Medulla oblongata (tissue), 1 donor: ENCODE measurements around the gene ARID1B.
A peak's percentile ranks its signal among the peaks of the same experiment; 100 is the strongest.

Source experiments
- DNase-seq: peaks from one replicate; pipeline ENCODE4 v3.0.0-alpha.2; 2015; ENCODE audit errors: extremely low spot score

The ARID1B gene

DNA sequence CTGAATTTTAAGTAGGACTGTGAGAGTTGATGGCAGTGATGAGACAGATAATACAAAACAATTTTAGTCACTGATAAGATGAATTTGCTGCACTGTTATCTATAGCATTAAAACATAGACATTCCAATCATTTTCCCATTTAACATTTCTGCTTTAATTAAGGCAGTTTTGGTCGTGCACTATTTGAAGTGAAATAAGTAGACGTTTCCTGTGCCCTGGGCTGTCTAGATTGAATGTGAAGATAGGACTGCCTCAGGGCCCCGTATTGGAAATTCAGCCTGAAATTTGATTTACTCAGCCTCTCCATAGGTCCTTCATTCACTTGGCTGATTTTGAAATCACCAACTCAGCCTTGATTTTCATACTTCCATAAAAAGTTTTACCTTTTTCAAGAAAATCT lies 48.3 kb downstream of the ARID1B start:
- no peak for DNase-seq

DNA sequence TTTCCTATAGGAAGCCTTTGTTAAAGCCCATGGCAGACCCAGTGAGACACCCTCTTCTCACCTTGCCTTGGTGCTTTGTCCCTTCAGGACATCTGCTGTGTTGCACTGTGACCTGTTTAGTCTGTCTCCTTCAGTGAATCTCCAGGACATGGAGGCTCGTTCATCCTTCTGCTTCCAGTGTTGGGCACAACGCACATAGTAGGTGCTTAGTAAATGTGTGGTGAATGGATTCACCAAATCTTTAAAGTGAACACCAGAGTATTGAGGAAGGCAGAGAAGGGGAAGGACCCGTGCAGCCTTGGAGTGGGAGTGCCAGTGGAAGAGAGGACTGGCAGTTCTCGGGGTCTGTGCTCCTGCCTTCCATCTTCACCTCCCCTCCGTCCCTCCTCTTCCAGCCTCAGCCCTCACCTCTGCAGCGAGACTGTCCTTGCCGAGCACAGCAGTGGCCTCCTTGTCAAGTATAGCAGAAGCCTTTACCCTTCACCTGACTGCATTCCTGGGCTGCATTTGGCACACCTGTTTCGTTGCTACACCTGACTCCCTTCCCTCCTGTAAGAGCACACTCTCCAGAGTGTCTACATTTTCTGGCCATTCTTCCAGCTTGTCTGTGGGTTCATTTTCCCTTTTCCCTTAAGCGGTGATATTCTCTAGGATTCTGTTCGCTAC lies 49.2 kb downstream of the ARID1B start:
- no peak for DNase-seq

DNA sequence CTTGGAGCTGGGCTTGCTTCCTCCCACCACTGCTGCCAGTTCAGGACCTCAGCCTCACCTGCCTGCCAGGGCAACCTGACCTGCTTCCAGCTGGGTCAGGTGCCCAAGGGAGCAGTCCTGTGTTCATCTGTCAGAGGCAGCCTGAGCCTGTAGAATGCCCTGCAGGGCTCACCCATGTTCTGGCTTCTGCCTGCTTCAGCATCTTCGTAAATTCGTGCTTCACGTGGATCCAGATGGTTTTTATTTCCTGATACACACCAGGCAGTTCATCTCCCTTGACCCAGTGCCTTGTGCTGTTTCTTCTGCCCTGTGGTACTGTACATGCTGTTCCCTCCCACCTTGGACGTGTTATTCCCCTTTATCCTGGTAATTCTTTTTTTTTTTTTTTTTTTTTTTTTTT lies 50.2 kb downstream of the ARID1B start:
- no peak for DNase-seq

DNA sequence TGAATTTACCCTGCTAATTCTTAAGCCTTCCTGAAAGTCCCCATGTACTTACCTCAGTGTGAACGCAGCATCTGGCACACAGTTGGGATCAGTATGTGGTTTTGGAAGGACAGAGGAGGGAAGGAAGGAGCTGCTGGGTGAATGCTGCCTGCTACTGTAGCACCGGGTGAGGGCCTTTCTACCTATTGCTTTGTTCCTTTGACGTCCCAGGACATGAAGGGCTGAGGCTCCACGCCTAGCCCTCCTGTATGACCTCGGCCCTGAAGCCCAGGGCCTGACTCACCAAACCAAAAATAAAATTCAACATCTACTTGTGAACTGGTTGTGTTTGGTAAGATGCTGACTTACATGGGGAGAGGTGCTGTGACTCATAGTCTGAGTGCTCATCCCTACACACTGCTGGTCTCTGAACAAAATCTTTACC lies 51.1 kb downstream of the ARID1B start:
- DNase-seq: no peak

DNA sequence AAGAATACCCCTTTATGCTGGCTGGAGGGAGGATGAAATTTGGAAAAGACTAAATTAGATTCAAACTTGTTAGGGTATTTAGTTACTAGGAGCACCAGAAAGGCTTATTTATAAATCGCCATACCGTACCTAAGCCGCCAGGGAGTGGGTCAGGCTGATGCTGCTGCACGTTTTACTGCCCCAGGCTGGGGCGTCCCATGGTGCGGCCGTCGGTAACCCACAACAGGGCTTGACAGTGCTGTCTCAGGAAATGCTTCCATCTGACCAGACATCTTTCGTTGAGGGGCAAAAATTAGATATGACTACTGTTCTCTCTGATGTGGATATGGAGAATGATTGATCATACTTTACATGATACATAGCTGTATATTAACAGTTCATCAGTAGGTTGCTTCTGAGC lies 52.9 kb downstream of the ARID1B start:
- no peak for DNase-seq

DNA sequence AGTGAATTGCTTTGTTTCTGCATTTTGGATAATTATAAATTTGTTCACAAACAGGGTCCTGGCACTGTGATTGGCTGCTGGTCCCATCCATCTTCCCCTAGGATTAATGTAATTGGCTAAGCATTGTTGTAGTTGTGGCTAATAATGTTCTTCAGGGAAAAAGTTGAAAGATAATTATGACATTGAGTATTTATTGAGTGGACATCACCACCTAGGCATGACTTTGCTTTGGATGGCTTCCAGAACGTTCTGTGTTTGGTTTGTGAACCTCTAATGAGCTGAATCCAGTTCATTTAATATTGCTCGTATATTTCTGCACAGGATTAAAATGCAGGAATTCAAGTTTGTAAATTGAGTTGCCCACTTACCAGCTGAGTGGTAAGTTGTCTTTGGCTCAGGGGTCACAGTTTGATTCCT lies 55.1 kb downstream of the ARID1B start:
- peak; percentile 55 for DNase-seq

DNA sequence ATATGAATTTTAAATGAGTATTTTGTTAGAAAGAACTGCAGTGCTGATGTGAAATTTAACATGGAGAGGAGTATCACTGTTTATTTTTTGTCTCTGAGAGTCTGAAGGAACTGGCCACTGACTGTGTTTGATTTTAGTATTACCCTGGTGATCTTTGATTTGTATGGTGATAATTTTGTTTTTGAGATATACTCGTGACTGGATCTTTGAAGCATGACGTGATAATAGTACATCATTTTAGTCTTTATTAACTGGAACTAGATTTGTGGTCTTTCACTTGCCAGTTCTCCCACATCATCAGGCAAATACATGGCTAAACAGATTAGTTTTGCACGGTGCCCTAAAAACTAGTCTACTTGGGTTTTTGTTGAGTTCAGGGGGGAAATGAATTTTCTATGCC lies 55.5 kb downstream of the ARID1B start:
- no peak for DNase-seq

DNA sequence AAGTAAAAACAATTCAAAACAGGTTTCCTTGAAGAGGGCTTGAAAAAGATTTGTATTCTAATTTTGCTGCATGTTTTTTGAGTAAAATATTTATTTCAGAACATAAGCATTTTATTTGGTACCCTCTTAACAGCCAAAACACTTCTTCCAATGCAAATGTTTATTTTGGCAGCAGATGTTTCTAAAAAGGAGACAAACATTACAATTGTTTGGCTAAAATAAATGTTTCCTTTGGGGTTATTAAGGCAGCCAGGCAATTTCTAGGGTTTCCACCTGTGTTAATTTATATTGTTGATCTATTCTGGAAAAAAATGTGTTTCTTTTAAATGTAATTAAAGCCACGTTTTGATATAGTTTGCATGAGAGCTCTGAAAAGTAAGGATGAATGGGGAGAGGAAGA lies 56.6 kb downstream of the ARID1B start:
- DNase-seq: no peak

DNA sequence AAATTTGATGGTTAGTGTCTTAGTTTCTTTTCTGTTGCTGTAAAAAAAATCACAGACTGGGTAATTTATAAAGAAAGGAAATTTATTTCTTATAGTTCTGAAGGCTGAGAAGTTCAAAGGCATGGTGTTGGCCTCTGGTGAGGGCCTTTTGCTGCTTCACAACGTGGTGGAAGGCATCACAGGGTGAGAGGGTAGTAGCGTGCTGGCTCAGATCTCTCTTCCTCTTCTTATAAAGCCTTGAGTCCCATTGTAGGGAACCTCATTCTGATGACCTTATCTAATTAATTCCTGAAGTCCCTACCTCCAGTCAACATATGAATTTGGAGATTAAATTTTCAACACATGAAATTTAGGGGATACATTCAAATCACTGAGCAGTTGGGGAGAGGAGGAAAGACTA lies 62.0 kb downstream of the ARID1B start:
- DNase-seq: no peak

DNA sequence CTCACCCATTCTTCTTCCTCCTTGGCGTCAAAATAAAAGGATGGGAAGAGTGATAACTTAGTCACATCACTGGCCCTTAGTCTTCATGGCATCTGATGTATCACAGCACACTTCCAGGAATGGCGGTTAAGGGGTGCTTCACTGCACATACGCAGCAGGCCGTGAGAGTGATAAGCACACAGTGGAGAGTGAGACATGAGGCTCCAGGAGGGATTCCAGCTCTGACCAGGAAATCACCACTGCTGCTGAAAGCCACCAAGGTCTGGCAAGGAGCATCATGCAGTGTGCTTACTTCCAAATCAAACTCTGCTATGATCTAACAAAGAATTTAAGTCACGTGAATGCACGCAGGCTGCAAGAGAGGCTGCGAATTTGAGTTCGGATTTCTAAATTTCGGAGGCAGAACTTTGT lies 62.4 kb downstream of the ARID1B start:
- no peak for DNase-seq

DNA sequence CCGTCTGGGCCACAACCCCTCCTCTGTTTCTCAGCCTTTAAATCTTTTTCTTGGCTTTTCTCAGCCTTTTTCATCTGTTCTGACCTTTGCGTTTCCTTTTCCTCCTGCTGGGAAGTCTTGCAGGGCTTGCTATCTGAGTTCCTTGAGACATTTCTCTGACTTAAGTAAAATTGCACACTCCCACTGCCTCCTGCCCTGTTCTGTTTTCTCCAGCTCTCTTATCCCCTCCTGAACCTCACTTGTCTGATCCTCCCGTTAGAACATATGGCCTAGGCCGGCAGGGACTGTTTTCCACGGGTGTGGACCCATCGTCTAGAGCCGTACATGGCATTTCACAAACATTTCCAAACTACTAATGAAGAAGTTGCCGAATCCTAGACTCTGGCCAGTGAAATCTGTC lies 63.0 kb downstream of the ARID1B start:
- DNase-seq: no peak

DNA sequence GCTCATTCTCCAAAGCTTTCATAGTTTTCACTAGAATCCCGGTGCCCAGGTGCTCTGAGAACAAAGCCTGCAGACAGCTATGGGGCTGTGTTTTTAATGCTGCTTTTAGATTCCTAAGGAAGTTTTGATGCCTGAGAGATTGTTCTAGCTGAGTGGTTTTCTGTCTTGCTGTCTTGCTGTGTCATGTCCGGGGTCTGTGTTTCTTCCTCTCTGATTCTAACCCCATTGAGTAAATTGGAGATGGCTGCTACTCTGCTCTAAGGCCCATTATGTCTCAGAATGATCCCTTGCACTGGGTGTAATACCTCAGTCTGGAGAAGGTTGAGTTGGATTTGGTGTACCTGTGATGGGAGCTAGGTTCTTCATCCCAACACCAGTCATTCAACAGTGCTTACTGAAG lies 63.4 kb downstream of the ARID1B start:
- DNase-seq: no peak

DNA sequence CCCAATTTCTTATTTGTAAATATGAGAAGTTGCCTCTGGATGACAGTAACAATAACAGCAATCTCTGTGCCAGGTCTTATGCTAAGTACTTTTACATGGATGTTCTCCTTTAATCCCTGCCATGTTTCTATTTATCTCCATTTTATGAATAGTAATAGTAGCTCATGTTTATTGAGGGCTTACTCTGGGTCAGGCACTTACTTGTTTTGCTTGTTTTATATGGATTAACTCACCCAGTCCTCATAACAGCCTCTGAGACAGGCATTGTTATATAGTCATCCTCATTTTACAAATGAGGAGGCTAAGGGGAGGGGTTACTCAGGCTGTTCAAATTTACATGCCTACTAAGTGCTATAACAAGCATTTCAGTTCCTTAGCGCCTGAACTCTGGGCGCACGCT lies 64.3 kb downstream of the ARID1B start:
- DNase-seq: no peak

DNA sequence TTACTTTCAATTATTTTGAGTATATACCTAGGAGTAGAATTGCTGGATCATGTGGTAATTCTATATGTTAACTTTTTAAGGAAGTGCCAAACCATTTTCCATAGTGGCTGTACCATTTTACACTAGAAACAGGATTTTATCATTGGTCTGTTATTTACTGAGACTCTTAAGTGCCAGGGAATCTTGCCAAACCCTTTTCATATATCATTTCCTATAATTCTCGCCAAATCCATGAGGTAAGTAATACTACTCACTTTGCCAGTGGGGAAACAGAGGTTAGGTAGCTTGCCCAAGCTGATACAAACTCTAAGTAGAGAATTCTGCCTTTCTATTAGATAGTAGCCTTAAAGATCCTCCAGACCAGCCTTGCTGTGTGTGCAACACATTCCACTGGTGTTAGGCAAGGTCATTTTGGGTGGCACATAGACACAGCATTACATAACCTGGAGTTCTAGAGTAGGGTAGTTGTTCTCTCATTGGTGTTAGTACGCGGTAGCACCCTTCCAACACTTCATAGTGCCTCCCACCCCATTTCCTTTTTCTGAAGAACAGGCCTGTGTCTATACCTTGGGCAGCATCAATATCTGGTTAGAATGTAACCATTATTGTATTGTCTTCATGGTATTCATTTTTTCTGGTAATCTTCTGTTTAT lies 65.5 kb downstream of the ARID1B start:
- no peak for DNase-seq

DNA sequence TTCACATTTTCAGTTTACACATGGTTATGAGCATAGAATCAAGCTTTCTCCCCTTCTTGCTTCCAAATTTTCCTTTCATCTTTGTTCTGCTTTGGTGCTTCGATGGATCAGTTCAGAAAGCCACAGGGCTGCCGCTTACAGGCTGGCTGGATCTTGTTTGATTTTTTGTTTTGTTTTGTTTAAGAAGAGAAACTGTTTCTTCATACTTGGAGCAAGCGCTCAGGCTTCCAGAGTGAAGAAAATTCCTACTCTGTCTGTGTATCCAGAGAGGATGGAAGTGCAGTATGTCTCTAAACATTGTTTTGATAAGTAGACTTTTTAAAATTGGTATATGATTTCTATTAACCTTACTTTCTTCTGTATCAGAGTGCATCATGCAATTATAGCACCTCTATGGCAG lies 66.9 kb downstream of the ARID1B start:
- DNase-seq: no peak

DNA sequence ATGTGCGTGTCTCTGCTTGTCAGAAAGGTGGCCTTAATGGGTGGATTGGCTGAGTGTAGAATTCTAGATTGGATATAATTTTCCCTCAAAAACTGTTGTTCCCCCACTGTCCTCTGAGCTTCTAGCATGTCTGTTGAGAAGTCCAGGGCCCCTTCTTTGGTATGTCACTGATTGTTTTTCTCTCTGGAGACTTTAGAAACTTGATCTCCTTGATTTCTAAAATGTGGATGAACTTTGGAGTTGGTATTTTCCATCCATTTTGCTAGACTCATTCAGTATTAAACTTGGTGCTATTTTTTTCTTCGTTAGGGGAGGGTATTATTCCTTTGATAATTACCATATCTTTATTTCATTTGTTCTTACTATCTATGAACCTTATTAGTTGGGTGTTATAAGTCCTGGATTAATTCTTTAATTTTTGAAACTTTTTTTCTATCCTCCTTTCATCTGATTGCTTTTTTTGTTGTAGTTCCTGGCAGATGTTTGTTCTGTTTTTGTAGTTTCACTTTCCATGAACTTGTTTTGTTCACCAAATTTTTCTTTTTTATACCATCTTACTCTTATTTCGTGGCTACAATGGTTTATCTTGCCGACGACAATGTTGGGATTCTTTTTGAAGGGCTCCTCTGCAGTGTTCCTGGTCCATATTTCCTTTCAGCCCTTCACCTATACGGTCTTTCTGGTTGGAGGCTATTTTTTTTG lies 68.4 kb downstream of the ARID1B start:
- no peak for DNase-seq

DNA sequence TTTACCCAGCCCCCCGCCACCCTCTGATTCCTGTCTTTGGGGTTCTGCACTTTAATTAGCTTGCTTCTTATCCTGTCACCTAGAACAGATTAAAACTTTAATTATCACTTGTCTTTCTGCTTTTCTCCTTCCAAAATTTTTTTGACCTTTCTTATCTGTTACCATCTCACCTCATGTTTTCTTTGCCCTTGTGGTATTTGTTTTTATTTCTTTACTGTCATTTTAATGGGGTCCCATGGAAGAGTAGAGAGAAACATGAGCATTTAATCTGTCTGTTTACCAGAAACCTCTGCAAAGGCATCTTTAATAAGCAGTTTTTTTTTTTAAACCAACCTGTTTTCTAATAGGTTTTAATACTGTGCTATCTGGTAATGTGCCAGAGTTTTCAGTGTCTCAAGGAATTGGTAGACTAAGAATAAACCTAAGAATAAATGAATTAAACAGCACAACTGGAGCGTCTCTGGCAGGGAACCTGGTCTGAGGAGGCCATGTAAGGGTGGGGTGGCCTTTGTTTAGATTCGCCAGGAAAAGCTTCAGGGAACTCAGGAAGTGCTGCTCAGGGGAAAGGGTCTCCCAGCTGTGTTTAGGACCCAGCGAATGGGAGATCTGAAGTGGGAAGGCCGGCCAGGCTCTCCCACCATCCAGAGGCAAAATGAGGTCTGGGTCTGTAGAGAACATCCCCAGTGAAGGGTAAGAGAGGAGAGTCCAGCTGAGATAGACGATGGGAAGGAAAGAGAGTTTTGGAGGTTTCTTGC lies 69.8 kb downstream of the ARID1B start:
- DNase-seq: no peak

DNA sequence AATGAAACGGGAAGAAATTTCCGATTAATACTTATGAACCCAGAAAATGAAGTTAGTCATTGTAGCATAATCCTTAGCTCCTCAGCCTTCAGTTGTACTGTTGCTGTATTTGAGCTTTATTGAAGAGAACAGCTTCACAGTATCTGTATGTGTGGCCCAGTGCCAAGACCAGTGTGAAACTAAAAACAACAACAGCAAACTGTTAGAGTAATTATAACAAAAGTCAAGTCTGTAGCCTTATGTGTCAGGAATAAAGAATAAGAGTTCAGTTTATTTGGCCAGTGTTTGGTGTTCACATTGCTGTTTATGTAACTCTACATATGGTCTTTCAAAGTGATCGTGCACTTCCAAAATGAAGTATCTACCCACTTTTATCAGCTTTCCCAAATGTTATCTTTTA lies 70.9 kb downstream of the ARID1B start:
- DNase-seq: peak; percentile 41

DNA sequence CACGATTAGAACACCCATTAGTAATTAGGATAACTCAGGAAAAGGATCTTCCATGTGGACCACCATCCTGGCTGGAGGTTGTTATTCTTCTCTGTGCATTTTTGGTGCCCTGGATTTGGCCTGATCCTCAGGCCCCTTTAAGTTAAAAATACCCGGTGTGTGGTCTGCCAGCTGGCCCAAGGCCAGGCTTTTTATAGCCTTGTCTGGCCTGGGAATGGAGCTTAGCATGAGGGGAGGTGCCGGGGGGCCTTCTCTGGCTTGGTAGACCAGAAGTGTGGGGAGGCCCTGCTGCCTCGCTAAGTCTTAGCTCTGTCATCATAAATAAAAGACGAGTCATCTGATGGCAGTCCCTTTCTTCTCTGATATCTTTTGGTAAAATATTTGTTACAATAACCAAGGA lies 71.4 kb downstream of the ARID1B start:
- no peak for DNase-seq

DNA sequence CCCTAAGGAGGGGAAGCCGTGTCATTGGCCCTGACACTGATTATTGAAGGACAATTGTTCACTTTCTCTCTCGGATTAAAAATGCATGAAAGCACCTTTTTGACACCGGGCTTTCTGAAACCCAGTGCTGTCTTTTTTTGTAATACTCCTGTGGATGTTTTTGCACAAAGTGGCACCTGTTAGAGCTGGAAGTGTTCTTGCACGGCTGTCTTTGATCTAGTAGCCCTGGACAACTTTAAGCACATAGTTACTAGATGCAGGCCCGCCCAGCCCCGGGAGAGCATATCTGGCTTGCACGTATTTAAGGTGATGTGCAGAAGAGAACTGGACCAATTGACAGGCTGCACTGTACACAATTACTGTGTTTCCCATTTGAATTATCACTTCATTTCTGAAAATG lies 72.6 kb downstream of the ARID1B start:
- DNase-seq: no peak

DNA sequence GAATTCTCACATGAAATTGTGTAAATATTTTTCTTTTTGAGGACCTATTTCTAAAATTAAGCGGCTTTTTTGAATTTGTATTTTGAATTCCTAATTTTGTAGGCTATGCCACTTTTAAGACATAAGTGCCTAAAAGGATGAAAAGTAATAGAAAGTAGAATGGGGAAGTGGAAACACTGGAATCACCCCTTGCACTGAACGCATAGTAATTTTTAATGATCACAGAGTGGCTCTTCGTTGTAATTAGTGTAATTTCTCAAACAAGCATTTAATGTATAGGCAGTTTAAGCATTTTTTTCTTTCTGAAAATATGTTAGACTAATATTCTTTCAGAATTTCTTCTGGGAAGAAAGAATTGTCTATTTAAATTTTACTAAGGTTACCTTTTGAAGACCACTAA lies 73.2 kb downstream of the ARID1B start:
- no peak for DNase-seq

DNA sequence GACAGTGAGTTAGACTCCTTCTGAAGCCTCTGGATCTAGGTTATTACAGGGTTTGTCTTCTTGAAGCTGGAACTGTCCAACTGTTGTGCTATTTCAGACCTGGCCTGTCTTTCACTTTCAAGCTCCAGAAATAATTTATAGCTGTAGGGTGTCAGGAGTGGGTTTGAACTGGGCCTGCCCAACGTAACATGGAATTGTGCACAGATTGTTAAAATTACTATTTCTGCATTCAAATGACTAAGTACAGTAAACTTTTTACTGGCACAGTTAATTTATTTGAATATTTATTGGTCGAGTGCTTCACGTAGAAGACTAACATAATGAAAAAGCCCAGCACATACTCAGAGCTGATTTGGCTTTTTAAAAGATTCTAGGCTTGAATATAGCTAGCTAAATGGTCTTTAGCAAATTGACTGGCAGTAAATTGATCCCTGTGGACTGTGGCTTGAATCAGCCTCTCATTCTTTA lies 74.3 kb downstream of the ARID1B start:
- no peak for DNase-seq
